GM12878 (cell line): ENCODE measurements around the gene YKT6. TPM values are rescaled to one million over a fixed set of nuclear protein-coding genes. Genes with fewer than 3 reads are reported as not detected.

ENCODE experiments used
- ATAC-seq: fragments of 200-7000 bp; cut with Tn5 transposase; 3 replicates; pipeline ENCODE4 v1.9.1; 2020; ENCODE audit warnings: mild to moderate bottlenecking, moderate library complexity
- BruUV-seq: library from RNA; stranded (reverse); fragments of 400-500 nt; replicated peaks from 2 replicates; lab custom pipeline; 2021; lab: Mats Ljungman, UMichigan
- CTCF ChIA-PET: fragments of 300-600 bp; sonication (Branson Sonifier 250); formaldehyde crosslinking; extraction: SDS; loops from one replicate; lab custom pipeline; 2021; ENCODE audit warnings: inconsistent platforms; lab: Yijun Ruan, JAX
- POLR2A ChIA-PET: fragments of 350-600 bp; formaldehyde crosslinking; extraction: SDS; loops from one replicate; lab custom pipeline; 2021; ENCODE audit warnings: inconsistent platforms; lab: Charles Lee
- RAD21 ChIA-PET: fragments of 300-600 bp; sonication (Branson Sonifier 250); formaldehyde crosslinking; loops from one replicate; lab custom pipeline; 2023; ENCODE audit warnings: antibody characterized with exemption; ENCODE audit not compliant: unreplicated experiment; lab: Charles Lee
- SMC1A ChIA-PET: fragments of 300-600 bp; sonication (Branson Sonifier 250); formaldehyde crosslinking; loops from one replicate; lab custom pipeline; 2023; ENCODE audit not compliant: unreplicated experiment, uncharacterized antibody; lab: Charles Lee
- DNase-seq: peaks from one replicate; pipeline ENCODE4 v3.0.0-alpha.2; 2011; ENCODE audit warnings: low read depth, low spot score
- FAIRE-seq: peaks from 3 replicates; lab custom pipeline; 2011; peaks lifted over from hg19 to GRCh38; lab: Jason Lieb, UNC
- H2AFZ ChIP-seq: 2 replicates; pipeline ENCODE4 v1.6.0; 2011; ENCODE audit warnings: low read depth, low read length, control low read depth; ENCODE audit not compliant: control insufficient read depth
- H3K27ac ChIP-seq: 2 replicates; pipeline ENCODE4 v1.5.1; 2011; ENCODE audit warnings: control low read depth; ENCODE audit not compliant: control insufficient read depth, insufficient read depth
- H3K27me3 ChIP-seq, 2 experiments: replicated peaks in 1 of 2; 2 replicates each; pipeline versions ENCODE4 v1.6.0 to v1.6.1; 2011; ENCODE audit warnings: low read length in 1 of 2; ENCODE audit not compliant: control insufficient read depth in 2 of 2, insufficient read depth in 2 of 2
- H3K36me3 ChIP-seq, 2 experiments: 2 replicates each; pipeline ENCODE4 v1.5.1; 2011; ENCODE audit warnings: low read length in 1 of 2; ENCODE audit not compliant: control insufficient read depth in 2 of 2, insufficient read depth in 2 of 2
- H3K4me1 ChIP-seq: 2 replicates; pipeline ENCODE4 v1.6.1; 2011; ENCODE audit warnings: mild to moderate bottlenecking, low read length, moderate library complexity, mixed read lengths; ENCODE audit not compliant: control insufficient read depth, insufficient read depth
- H3K4me2 ChIP-seq: 2 replicates; pipeline ENCODE4 v1.6.0; 2011; ENCODE audit warnings: control low read depth; ENCODE audit not compliant: control insufficient read depth, insufficient read depth
- H3K4me3 ChIP-seq: fragments of 200-600 bp; sonication (generic); 2 replicates; pipeline ENCODE4 v1.5.1; 2016
- H3K79me2 ChIP-seq: 2 replicates; pipeline ENCODE4 v1.6.0; 2011; ENCODE audit warnings: low read length; ENCODE audit not compliant: control insufficient read depth, insufficient read depth
- H3K9ac ChIP-seq: 2 replicates; pipeline ENCODE4 v1.8.0; 2011; ENCODE audit warnings: low read length, control low read depth, mixed read lengths; ENCODE audit not compliant: control insufficient read depth, insufficient read depth
- H3K9me3 ChIP-seq: replicated peaks from 3 replicates; pipeline ENCODE4 v1.5.1; 2011; ENCODE audit warnings: mild to moderate bottlenecking, low read length; ENCODE audit not compliant: control insufficient read depth, insufficient read depth
- H4K20me1 ChIP-seq: 2 replicates; pipeline ENCODE4 v1.6.0; 2011; ENCODE audit not compliant: control insufficient read depth, insufficient read depth
- BCLAF1 ChIP-seq: fragments of 450-650 bp; IDR thresholded peaks from 2 replicates; pipeline ENCODE4 v1.6.1; 2017; ENCODE audit warnings: antibody characterized with exemption, mild to moderate bottlenecking, moderate library complexity
- FOS ChIP-seq: IDR thresholded peaks from 3 replicates; pipeline ENCODE4 v1.6.1; 2011; ENCODE audit warnings: borderline replicate concordance; ENCODE audit not compliant: insufficient read length; ENCODE audit errors: extremely low read depth
- IRF5 ChIP-seq: fragments of 450-650 bp; IDR thresholded peaks from 2 replicates; pipeline ENCODE4 v1.6.1; 2017; ENCODE audit warnings: borderline replicate concordance
- MAX ChIP-seq: IDR thresholded peaks from 2 replicates; pipeline ENCODE4 v1.6.1; 2012; ENCODE audit warnings: low read depth, low read length, improper control_type of control experiment
- POLR2AphosphoS2 ChIP-seq: IDR thresholded peaks from 2 replicates; pipeline ENCODE4 v1.6.1; 2011; ENCODE audit warnings: low read depth, mild to moderate bottlenecking, low read length, improper control_type of control experiment, moderate library complexity
- RB1 ChIP-seq: fragments of 450-650 bp; formaldehyde crosslinking; IDR thresholded peaks from 2 replicates; pipeline ENCODE4 v1.6.1; 2017; ENCODE audit warnings: mild to moderate bottlenecking, borderline replicate concordance
- RFX5 ChIP-seq: IDR thresholded peaks from 2 replicates; pipeline ENCODE4 v1.6.1; 2011; ENCODE audit warnings: low read depth, low read length, improper control_type of control experiment
- SIX5 ChIP-seq: IDR thresholded peaks from 2 replicates; pipeline ENCODE4 v1.6.1; 2011; ENCODE audit warnings: mild to moderate bottlenecking, low read depth, low read length, moderate library complexity; ENCODE audit not compliant: severe bottlenecking
- STAT3 ChIP-seq: IDR thresholded peaks from 2 replicates; pipeline ENCODE4 v1.6.1; 2011; ENCODE audit warnings: low read depth, low read length, improper control_type of control experiment
- USF1 ChIP-seq: IDR thresholded peaks from 2 replicates; pipeline ENCODE4 v1.6.1; 2011; ENCODE audit warnings: borderline replicate concordance, low read depth, mild to moderate bottlenecking, moderate library complexity, mixed read lengths, low read length; ENCODE audit not compliant: insufficient read depth; ENCODE audit errors: extremely low read length
- ZNF622 ChIP-seq: fragments of 450-650 bp; IDR thresholded peaks from 2 replicates; pipeline ENCODE4 v1.6.1; 2017; ENCODE audit warnings: mild to moderate bottlenecking, inconsistent platforms
- WGBS: methylation state at CpG from one replicate; pipeline ENCODE4 v1.1.6; 2016; ENCODE audit warnings: low lambda C conversion rate; ENCODE audit not compliant: insufficient replicate concordance, insufficient coverage; ENCODE audit errors: missing lambda C conversion rate; 5-methylcytosine and 5-hydroxymethylcytosine counted together
- in situ Hi-C: fragments of 300-500 bp; cut with MboI; formaldehyde crosslinking; loops from 9 replicates; pipeline ENCODE4 v1.14.3; 2018; ENCODE audit warnings: mixed read lengths
- intact Hi-C: fragments of 100-400 bp; cut with micrococcal nuclease; formaldehyde crosslinking; loops from one replicate; pipeline ENCODE4 v1.14.2; 2022; ENCODE audit not compliant: unreplicated experiment
- polyA plus RNA-seq, 11 experiments: library from polyadenylated mRNA; depleted of rRNA in 4 of 11; unstranded in 6 of 11; stranded (reverse) in 5 of 11; fragments of >200 nt; fragmentation: Nextera tagmentation in 4 of 11; fragmentation: Illumina TruSeq in 1 of 11; extraction: Ambion mirVana in 4 of 11; extraction: Trizol in 1 of 11; gene quantifications; 1 replicate in 1 of 11; 2 replicates in 10 of 11; pipeline versions ENCODE4 v1.2.1 to v1.2.3, GENCODE V29; 2011 to 2016; ENCODE audit warnings: inconsistent platforms in 2 of 11, missing spikeins in 2 of 11, low read depth in 1 of 11
- total RNA-seq, 4 experiments: library from RNA; depleted of rRNA in 3 of 4; stranded (reverse); fragments of >200 nt in 3 of 4; fragmentation: Illumina TruSeq in 1 of 4; extraction: Trizol in 1 of 4; gene quantifications; 2 replicates each; pipeline versions ENCODE4 v1.2.1 to v1.2.3, GENCODE V29; 2013 to 2021
- TF ChIP-seq, protein P1 (sequence below): fragments of 450-650 bp; IDR thresholded peaks from 2 replicates; pipeline ENCODE4 v1.6.1; 2017; ENCODE audit warnings: mild to moderate bottlenecking
- TF ChIP-seq, protein P2 (sequence below): fragments of 450-650 bp; IDR thresholded peaks from 2 replicates; pipeline ENCODE4 v1.6.1; 2017; ENCODE audit warnings: mild to moderate bottlenecking, low read depth, inconsistent platforms; ENCODE audit not compliant: poor library complexity, severe bottlenecking

The YKT6 gene
- total and polyA plus RNA-seq, 10 of the 15 experiments (the other 5 are each of a cell fraction or from before 2014, with no cell fraction given): 1.7 to 95.2 (median 70.5) TPM

DNA sequence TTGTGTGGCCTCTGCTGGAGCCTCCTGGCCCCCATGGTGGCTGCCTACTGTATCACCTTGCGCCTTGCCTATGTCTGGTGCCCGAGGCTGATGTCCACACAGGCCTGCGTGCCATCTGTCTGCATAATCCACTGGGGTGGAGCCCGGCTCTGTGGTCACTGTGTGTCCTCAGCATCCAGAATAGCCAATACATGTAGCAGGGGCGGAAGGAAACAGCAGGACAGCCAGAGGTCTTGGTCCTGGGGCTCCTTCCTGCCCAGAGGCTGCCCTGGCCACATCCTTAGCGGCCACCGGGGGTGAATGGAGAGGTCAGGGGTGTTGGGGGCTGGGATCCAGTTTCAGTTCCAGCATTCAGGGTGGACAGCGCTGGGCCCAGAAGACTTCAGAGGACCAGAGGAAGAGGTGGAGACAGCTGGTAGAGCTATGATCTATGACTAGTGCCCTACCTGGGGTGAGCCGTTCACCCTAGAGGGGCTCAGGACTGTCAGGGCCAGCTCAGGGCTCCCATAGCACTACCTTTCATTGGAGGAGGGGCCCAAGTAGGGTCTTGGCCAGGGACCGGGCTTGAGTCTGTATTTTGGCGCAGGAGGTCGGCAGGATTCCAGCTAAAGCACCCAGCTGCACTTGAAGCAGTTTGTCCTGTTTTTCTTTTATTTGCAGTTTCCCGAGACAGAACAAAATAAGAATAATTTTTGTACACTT lies 15.9 kb downstream of the YKT6 start:
- H3K4me1 ChIP-seq: peaks cover 7% of the 10 kb centered on the region
- ChIA-PET CTCF (interaction anchor here (0.6 kb wide), 1 partner anchor 167 kb away, joined by 3 read pairs; no protein-coding TSS in a partner anchor), POLR2A (no interaction called here), SMC1A (no interaction called here), RAD21 (no interaction called here)
- DNase-seq (no peak), ATAC-seq (no peak), FAIRE-seq (no peak)
- H3K27me3 ChIP-seq: no peaks in the 10 kb centered on the region
- no TSS peak for BruUV-seq
- WGBS: 58% methylated on average over 13 of the region's 13 CpGs
- intact Hi-C loops (no loop called here), in situ Hi-C loops (no loop called here)
- no peaks in the 10 kb centered on the region; the same call in 1 of the 2 replicates for H4K20me1 ChIP-seq
- H3K9ac ChIP-seq: no peak overlapping the region
- no peak overlapping the region for H3K4me2 ChIP-seq
- no peak overlapping the region for H2AFZ ChIP-seq
- H3K36me3 ChIP-seq: peaks cover 7% of the 10 kb centered on the region in 2 experiments
- H3K4me3 ChIP-seq: no peak overlapping the region
- no peaks in the 10 kb centered on the region for H3K9me3 ChIP-seq
- no peaks in the 10 kb centered on the region for H3K79me2 ChIP-seq
- no peak overlapping the region for H3K27ac ChIP-seq
- TF ChIP-seq SIX5 (no peak), POLR2AphosphoS2 (no peak), FOS (no peak), STAT3 (no peak), MAX (no peak), RFX5 (no peak), RB1 (no peak), BCLAF1 (no peak), USF1 (no peak), IRF5 (no peak), ZNF622 (no peak)
- TF ChIP-seq, protein P1, sequence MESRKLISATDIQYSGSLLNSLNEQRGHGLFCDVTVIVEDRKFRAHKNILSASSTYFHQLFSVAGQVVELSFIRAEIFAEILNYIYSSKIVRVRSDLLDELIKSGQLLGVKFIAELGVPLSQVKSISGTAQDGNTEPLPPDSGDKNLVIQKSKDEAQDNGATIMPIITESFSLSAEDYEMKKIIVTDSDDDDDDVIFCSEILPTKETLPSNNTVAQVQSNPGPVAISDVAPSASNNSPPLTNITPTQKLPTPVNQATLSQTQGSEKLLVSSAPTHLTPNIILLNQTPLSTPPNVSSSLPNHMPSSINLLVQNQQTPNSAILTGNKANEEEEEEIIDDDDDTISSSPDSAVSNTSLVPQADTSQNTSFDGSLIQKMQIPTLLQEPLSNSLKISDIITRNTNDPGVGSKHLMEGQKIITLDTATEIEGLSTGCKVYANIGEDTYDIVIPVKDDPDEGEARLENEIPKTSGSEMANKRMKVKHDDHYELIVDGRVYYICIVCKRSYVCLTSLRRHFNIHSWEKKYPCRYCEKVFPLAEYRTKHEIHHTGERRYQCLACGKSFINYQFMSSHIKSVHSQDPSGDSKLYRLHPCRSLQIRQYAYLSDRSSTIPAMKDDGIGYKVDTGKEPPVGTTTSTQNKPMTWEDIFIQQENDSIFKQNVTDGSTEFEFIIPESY: no peak
- TF ChIP-seq, protein P2, sequence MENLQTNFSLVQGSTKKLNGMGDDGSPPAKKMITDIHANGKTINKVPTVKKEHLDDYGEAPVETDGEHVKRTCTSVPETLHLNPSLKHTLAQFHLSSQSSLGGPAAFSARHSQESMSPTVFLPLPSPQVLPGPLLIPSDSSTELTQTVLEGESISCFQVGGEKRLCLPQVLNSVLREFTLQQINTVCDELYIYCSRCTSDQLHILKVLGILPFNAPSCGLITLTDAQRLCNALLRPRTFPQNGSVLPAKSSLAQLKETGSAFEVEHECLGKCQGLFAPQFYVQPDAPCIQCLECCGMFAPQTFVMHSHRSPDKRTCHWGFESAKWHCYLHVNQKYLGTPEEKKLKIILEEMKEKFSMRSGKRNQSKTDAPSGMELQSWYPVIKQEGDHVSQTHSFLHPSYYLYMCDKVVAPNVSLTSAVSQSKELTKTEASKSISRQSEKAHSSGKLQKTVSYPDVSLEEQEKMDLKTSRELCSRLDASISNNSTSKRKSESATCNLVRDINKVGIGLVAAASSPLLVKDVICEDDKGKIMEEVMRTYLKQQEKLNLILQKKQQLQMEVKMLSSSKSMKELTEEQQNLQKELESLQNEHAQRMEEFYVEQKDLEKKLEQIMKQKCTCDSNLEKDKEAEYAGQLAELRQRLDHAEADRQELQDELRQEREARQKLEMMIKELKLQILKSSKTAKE: no peak
